ENCODE results near the gene KDM1A. TPM values are rescaled to one million over a fixed set of nuclear protein-coding genes. Genes with fewer than 3 reads are reported as not detected.

The KDM1A gene
- total and polyA plus RNA-seq, 2 donors (not counting 3 experiments of a cell fraction or from before 2014, with no cell fraction given) = 105 to 111 TPM

GRCh38 chr1:23066075-23066474, 46.8 kb downstream of the KDM1A start:
- no peak for FAIRE-seq
- Histone ChIP-seq H3K79me2 (ENCODE audit: control insufficient read depth, insufficient read depth, low read length) (no peaks in the 10 kb centered on the region), H3K9me3 (replicated peaks; ENCODE audit: control insufficient read depth, insufficient read depth, low read length) (no peaks in the 10 kb centered on the region), H3K36me3 (ENCODE audit: control insufficient read depth in 2 of 2, extremely low read depth in 1 of 2, insufficient read depth in 2 of 2, low read length in 2 of 2) (peaks cover 9 to 12% of the 10 kb centered on the region in 2 experiments), H3K9me1 (replicated peaks; ENCODE audit: control insufficient read depth, extremely low read depth, insufficient read depth, low read length) (no peaks in the 10 kb centered on the region), H3K4me2 (ENCODE audit: insufficient read depth, low read length) (no peak overlapping the region), H2AFZ (ENCODE audit: low read depth, low read length) (no peak overlapping the region), H3K4me3 (replicated peaks in 1 of 3; ENCODE audit: insufficient read depth in 1 of 3, low read depth in 1 of 3, low read length in 3 of 3) (no peak overlapping the region), H4K20me1 (replicated peaks; ENCODE audit: control insufficient read depth, extremely low read depth, insufficient read depth, low read length) (no peaks in the 10 kb centered on the region), H3K4me1 (ENCODE audit: control insufficient read depth, extremely low read depth, insufficient read depth, low read length) (peaks cover 18% of the 10 kb centered on the region), H3K9ac (replicated peaks; ENCODE audit: extremely low read depth, insufficient read depth, low read length) (no peak overlapping the region), H3K27ac (ENCODE audit: insufficient read depth, low read depth, low read length) (no peak overlapping the region), H3K27me3 (ENCODE audit: control insufficient read depth in 2 of 2, insufficient read depth in 2 of 2, low read length in 2 of 2) (no peaks in the 10 kb centered on the region)
- intact Hi-C loops (cut with micrococcal nuclease) = no loop called here
- CTCF ChIA-PET = interaction anchor here (0.8 to 1.6 kb wide), 2 partner anchors 24 to 119 kb away, joined by 3 to 4 read pairs; no protein-coding TSS in a partner anchor
- dilution Hi-C loops (cut with MboI; ENCODE audit: extremely low pct_ligation_motif_present, low sequenced_read_pairs) = no loop called here
- no peak for DNase-seq (ENCODE audit: low read depth, low spot score)
- TF ChIP-seq MAX (IDR thresholded peaks at IDR 0.05; ENCODE audit: insufficient read depth, insufficient read length) = no peak
- BruUV-seq (replicated peaks) = no TSS peak
- POLR2A ChIA-PET = no interaction called here

DNA sequence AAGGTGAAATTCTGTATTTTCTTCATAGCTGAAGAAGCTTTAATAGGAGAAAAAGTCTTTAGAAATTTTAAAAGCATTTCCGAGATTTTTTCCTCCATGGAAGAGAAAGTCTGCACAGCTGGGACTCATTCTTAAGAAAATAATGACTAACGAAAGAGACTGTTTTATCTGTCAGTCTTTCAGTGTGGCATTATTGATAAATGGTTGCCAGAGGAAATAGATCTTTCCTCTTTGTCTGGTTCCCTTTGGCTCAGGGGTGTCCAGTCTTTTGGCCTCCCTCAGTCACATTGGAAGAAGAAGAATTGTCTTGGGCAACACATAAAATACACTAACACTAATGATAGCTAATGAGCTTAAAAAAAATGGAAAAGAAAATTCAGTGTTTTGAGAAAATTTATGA, 49.9 kb downstream of the KDM1A start:
- peaks cover 22% of the 10 kb centered on the region for H3K4me1 ChIP-seq (ENCODE audit: control insufficient read depth, extremely low read depth, insufficient read depth, low read length)
- dilution Hi-C loops (cut with MboI; ENCODE audit: extremely low pct_ligation_motif_present, low sequenced_read_pairs) = no loop called here
- H3K4me3 ChIP-seq (replicated peaks in 1 of 3; ENCODE audit: insufficient read depth in 1 of 3, low read depth in 1 of 3, low read length in 3 of 3) = no peak overlapping the region
- no peaks in the 10 kb centered on the region for H3K9me1 ChIP-seq (replicated peaks; ENCODE audit: control insufficient read depth, extremely low read depth, insufficient read depth, low read length)
- H3K4me2 ChIP-seq (ENCODE audit: insufficient read depth, low read length) = peak overlapping the region; percentile 20
- no peak overlapping the region for H2AFZ ChIP-seq (ENCODE audit: low read depth, low read length)
- H4K20me1 ChIP-seq (replicated peaks; ENCODE audit: control insufficient read depth, extremely low read depth, insufficient read depth, low read length) = no peaks in the 10 kb centered on the region
- no peaks in the 10 kb centered on the region for H3K27me3 ChIP-seq (ENCODE audit: control insufficient read depth in 2 of 2, insufficient read depth in 2 of 2, low read length in 2 of 2)
- no peak for TF ChIP-seq FOS (IDR thresholded peaks at IDR 0.05; ENCODE audit: borderline replicate concordance, insufficient read depth, low read length)
- TF ChIP-seq JUN (IDR thresholded peaks at IDR 0.05; ENCODE audit: borderline replicate concordance, insufficient read depth, insufficient read length, low read depth) = no peak
- TF ChIP-seq EZH2 (IDR thresholded peaks at IDR 0.05; ENCODE audit: borderline replicate concordance, low read depth, low read length, severe bottlenecking) = no peak
- no peak for TF ChIP-seq POLR2A (IDR thresholded peaks at IDR 0.05; ENCODE audit: low read depth, low read length)
- TF ChIP-seq MAX (IDR thresholded peaks at IDR 0.05; ENCODE audit: insufficient read depth, insufficient read length) = no peak
- peak; percentile 43 for TF ChIP-seq GATA2 (IDR thresholded peaks at IDR 0.05; ENCODE audit: insufficient read depth, insufficient read length, low read depth, low read length)
- no peaks in the 10 kb centered on the region for H3K79me2 ChIP-seq (ENCODE audit: control insufficient read depth, insufficient read depth, low read length)
- BruUV-seq (replicated peaks) = no TSS peak
- peaks cover 9 to 19% of the 10 kb centered on the region in 2 experiments for H3K36me3 ChIP-seq (ENCODE audit: control insufficient read depth in 2 of 2, extremely low read depth in 1 of 2, insufficient read depth in 2 of 2, low read length in 2 of 2)
- POLR2A ChIA-PET = no interaction called here
- no peak overlapping the region for H3K9ac ChIP-seq (replicated peaks; ENCODE audit: extremely low read depth, insufficient read depth, low read length)
- intact Hi-C loops (cut with micrococcal nuclease) = no loop called here
- FAIRE-seq (peak; percentile 72), DNase-seq (ENCODE audit: low read depth, low spot score) (peak; percentile 51)
- peak overlapping the region; percentile 13 for H3K27ac ChIP-seq (ENCODE audit: insufficient read depth, low read depth, low read length)
- no peaks in the 10 kb centered on the region for H3K9me3 ChIP-seq (replicated peaks; ENCODE audit: control insufficient read depth, insufficient read depth, low read length)
- CTCF ChIA-PET = interaction anchor here (0.6 to 1.6 kb wide), 4 partner anchors 13 to 116 kb away, joined by 3 to 6 read pairs (median 3); no protein-coding TSS in a partner anchor
